Lower leg skin (tissue), 3 donors: Measurements from ENCODE around the gene FIZ1.

Experiments
- POLR2A ChIP-seq, 2 donors: fragments of 450-650 bp; IDR thresholded peaks; one replicate each; pipeline ENCODE4 v1.6.1; 2016 to 2017; ENCODE audit warnings: antibody characterized with exemption in 2 of 2, mild to moderate bottlenecking in 1 of 2, moderate library complexity in 1 of 2
- TF ChIP-seq, protein P1 (sequence below), 3 donors: fragments of 450-650 bp; IDR thresholded peaks; one replicate each; pipeline ENCODE4 v1.5.1; 2016; ENCODE audit warnings: antibody characterized with exemption in 3 of 3, mild to moderate bottlenecking in 3 of 3, moderate library complexity in 2 of 3

GRCh38 chr19:55600662-55601028 lies 1.3 kb upstream of the FIZ1 start:
- TF ChIP-seq POLR2A (IDR thresholded peaks at IDR 0.05): no peak
- TF ChIP-seq, protein P1, sequence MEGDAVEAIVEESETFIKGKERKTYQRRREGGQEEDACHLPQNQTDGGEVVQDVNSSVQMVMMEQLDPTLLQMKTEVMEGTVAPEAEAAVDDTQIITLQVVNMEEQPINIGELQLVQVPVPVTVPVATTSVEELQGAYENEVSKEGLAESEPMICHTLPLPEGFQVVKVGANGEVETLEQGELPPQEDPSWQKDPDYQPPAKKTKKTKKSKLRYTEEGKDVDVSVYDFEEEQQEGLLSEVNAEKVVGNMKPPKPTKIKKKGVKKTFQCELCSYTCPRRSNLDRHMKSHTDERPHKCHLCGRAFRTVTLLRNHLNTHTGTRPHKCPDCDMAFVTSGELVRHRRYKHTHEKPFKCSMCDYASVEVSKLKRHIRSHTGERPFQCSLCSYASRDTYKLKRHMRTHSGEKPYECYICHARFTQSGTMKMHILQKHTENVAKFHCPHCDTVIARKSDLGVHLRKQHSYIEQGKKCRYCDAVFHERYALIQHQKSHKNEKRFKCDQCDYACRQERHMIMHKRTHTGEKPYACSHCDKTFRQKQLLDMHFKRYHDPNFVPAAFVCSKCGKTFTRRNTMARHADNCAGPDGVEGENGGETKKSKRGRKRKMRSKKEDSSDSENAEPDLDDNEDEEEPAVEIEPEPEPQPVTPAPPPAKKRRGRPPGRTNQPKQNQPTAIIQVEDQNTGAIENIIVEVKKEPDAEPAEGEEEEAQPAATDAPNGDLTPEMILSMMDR (IDR thresholded peaks at IDR 0.05): no peak
